ENCODE data around the gene JOSD2.

Gene JOSD2, protein sequence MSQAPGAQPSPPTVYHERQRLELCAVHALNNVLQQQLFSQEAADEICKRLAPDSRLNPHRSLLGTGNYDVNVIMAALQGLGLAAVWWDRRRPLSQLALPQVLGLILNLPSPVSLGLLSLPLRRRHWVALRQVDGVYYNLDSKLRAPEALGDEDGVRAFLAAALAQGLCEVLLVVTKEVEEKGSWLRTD

DNA sequence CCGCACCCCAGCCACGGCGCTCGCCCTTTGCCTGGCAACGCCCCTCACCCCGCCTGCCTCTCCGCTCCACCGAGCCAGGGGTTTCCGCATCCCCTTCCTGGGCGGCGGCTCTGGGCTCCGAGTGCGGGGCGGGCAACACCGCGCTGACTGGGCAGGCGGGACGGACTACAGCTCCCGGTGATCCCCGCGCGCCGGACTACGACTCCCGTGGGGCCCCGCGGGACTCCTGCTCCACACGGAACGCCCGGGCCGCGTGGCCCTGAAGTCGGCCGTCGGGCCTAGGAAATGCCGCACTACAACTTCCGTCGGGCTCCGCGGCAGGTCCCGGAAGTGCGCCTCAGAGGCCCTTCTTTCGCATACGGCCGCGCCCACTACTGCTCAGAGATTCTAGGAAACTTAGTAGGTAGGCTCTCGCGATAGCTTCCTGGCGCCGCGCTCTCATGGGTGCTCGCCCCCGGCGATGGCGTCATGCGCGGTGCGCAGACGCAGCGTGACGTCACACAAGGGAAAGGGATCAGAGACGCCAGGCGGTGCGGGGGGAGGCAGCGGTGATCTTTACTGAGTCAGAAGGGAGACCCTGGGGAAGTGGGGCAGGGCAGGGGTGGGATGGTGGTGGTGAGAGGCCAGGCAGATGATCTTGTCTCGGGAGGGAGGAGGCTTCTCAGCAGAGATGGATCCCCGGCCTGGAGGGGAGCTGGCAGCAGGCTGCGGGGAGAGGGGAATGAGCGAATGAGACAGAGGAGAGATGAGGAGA, at the start of gene JOSD2:
TSS of gene JOSD2 (minus strand) at position 123 of the 754 bp plus-strand sequence. CDS start 760 bp downstream, outside the sequence.
- DNase-seq = peak; percentile 100

DNA sequence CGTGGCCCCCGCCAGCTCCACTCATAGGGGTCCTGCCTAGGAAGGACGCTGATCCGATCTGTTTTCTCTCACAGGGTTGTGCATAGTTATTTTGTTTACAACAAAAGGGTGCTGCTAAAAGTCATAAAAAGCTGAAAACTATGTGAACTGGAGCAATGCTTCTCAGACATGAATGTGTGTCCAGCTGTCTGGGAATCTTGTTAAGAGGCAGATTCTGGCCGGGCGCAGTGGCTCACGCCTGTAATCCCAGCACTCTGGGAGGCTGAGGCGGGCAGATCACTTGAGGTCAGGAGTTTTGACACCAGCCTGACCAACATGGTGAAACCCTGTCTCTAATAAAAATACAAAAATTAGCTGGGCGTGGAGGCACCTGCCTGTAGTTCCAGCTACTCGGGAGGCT, 48.6 kb upstream of the JOSD2 start:
- DNase-seq = no peak

DNA sequence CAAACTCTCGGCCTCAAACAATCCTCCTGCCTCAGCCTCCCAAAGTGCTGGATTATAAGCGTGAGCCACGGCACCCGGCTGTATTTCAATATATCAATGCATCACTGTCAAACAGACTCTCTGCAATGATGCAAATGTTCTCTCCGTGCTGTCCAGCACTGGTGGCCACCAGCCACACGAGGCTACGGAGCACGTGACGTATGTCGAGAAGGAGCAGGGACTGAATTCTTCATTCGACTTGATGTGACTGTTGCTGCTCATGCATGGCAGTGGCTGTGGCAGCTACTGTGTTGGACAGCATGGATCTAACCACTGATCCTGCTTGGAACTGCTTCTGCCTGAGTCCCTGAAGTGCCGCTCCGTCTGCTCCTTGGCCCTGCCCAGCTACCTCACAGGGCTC, 47.5 kb upstream of the JOSD2 start:
- DNase-seq = no peak

DNA sequence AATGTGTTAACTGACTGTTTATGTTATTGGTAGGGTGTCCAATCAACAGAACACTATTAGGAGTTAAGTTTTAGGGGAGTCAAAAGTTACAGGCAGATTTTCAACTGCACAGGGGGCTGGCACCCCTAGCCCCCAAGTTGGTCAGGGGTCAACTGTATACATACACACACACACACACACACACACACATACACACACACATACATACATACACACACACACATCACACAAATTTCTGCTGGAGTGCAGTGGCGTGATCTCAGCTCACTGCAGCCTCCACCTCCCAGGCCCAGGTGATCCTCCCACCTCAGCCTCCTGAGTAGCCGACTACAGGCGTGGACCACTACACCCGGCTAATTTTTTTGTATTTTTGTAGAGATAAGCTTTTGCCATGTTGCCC, 47.0 kb upstream of the JOSD2 start:
- DNase-seq = no peak

DNA sequence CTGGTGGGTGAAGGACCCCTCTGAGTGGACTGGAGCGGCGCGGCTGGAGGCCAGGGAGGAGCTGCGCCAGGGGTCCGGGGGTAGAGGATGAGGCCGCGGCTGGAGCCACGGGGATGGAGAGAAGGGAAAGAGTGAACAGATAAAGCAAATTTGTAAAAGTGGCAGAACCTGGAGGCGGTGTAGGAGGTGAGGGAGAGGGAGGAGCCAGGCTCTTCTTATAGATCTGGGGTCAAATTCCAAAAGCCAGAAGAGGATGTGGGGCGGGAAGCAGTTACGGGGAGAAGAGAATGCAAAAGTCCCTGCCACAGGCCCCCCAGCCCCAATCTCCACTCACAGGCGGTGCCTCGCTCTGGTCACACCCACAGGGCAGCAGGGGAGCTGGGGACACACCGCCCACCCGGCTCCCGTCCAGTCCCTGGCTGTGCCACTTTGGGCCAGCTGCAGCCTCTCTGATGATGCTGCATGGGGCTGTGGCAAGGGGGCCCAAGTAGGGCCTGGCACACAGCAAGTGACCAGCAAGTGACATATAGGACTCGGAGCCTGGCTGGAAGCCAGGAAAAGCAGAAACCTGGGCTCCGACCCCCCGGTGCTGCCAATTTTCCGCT, 46.1 kb upstream of the JOSD2 start:
- no peak for DNase-seq

DNA sequence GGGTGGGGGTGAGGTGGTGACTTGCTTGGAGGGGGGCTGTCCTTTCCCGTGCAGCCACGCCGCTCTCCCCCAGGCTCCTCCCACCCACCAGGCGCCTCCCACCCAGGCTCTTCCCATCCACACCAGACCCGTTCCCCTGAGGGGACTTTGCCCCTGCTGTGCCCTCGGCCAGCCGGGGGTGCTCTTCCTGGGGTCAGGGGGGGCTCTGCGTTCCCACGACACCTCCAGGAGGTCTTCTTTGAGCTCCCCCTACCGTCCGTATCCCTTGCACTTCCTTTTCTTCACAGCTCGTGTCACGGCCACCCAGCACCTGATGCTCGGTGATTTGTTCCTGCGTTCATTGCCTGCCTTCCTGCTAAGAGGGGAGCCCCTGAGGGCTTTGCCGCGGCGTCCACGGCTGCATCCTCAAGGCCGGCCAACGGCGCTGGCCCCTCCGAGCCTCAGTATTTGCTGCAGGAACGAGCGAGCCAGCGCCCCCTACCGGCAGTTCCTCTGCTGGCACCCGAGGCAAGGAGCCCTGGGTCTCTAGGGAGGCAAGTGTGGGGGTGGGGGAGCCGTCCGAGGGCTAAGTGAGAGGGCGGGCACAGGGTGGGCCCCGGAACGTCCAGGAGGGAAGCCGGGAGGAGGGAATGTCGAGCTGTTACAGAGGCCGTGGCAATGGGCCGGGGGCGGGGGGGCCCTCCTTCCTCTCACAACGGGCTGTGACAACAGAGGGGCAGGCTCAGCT, 45.5 kb upstream of the JOSD2 start:
- DNase-seq = peak; percentile 42

DNA sequence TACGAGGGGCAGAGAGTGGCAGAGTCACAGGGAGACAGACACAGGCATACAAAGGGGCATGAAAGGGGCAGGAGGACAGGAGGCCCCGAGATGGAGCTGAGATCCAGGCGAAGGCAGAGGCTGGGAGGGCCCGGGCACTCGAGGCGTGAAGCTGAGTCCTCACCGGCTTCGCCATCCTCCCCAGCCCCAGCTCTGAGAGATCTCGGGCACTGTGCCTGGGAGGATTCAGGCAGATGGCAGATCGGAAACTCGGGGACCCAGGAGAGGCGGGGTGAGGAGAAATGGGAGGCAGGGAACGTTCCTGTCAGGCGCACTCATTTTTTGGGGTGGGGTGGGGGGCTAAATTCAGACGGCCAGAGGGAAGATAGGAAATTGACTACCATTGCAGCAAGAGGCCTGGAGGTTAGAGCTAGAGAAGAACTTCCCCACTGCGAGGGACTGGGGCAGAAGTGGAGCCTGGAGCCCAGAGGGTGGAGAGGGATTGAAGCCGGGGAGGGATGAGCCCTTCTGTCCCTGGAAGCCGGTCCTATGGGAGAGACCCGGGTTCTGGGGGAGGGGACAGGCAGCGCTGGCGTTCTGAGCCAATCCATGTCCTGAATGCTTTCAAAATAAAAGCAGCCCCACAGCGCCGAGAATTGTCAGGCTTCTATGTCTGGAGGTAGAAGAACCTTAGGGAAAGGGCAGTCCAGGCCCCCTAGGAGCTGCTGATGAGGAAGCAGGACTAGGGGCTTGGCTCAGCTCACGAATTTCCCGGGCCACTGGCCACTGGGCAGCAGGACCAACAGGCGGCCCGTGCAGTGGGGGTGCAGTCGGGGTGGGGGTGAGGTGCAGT, 44.7 kb upstream of the JOSD2 start:
- DNase-seq = no peak

DNA sequence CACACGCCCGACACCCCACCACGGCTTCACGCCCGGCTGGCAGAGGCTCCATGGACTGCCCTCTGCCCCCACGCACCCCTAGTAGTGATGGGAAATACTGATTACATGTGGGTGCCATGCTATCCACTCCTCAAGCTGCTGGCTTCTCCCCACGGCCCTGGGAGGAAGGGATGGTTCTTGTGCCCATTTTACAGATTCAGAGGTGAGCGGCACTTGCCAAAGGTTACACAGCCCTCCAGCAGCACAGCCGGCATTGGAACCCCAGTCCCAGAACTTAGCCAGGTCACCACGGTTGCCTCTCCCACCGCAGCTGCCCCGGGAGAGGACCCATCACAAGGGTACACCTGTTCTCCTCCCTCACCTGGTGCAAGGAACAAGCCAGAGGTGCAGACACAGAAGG, 44.0 kb upstream of the JOSD2 start:
- no peak for DNase-seq

DNA sequence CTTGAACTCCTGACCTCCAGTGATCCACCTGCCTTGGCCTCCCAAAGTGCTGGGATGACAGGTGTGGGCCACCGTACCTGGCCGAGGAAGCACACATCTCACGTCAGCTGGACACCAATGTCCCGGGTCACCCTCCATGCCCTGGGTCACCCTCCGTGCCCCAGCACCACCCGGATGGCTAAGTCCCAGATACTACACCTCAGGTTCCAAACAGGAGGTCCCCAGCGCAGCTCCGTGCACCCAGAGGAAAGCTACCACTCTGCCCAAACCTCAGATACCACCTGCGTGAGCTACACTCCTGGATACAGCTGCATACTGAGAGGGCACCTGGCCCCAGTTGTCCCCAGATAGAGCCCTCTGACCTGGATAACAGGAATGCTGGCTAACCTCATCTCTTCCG, 43.2 kb upstream of the JOSD2 start:
- DNase-seq = no peak

DNA sequence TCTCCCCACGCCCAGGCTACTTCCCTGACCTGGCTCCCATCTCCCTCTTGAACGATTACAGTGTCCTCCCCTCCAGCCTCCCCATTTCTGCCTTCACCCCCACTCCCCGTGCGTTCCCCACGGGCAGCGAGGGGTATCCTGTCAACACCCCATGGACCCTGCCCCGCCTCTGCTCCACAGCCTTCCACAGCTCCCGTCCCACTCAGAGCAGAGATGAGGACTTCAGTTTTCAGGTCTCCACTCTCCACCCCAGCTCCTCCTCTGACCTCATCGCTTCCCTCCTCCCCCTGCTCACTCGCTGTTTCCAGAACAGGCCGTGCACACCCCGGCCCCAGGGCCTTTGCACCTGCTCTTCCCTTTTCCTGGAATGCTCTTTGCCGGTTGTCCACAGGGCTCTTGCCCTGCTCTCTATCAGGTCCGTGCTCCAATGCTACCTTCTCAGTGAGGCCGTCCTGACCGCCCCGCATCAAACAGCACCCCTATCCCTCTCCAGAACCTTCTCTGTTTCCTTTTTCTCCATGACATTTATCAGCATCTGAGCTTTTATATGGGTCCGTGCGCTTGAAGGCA, 42.2 kb upstream of the JOSD2 start:
- no peak for DNase-seq

DNA sequence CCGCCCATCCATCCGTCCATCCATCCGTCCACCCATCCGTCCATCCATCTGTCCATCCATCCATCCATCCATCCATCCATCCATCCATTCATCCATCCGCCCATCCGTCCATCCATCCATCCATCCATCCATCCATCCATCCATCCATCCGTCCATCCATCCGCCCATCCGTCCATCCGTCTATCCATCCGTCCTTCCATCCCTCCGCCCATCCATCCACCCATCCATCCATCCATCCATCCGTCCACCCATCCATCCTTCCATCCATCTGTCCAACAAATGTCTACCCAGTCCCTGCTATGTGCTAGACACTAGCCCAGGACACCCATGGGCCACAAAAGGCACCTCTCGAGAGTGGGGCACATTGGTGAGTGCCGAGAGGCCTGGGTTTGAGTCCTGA, 41.5 kb upstream of the JOSD2 start:
- no peak for DNase-seq

DNA sequence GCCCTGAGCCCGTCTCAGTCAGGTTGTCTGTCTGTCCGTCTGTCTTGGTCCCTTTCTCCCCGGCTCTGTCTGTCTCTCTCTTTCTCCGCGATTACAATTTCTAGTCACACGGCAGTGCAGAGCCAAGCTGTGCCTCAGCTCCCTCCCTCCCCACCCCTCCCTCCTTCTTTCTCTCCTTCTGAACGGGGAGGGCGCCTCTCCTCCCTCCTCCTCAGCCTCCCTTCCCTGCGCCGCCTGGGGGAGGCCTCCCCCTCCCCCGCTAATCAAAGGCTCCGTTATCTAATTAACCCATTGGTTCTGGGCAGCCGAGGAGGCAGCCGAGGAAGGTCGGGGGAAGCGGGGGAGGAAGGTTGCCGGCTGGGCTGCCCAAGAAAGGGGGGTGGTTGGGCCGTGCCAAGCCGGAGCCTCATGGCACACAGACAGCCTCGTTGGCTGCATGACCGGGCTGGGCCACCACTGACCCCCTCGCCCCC, 40.8 kb upstream of the JOSD2 start:
- DNase-seq = no peak

DNA sequence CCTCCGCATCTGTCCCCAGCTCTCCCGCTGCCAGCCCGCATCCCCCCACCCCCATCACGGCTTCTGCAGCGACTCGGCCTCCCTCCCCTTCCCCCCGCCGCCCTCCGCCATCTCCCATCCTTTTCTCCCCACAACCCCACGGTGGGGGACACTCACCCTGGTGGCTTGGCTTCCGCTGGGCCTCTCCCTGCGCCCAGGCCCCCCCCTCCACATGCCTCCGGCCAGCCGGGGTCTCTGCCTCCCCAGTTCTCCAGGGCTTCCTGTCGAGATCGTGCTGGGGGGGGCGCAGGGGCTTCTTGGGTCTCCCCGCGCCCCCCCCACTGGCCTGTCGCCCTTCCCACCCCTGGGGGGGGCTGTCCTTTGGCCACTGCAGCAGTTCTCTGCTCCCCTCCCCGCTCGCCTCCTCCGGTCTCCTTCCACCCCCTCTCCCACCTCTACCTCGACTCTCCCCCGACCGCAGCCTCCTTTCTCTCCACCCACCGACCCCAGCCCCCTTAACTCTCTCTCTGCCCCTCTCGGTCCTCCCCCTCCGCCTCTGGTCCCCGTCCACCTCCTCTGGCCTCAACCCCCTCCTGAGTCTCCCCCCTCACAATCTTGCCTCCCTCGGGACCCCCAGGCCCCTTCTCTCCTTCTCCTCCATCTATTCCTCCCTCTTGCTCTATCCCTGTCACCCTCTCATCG, 40.2 kb upstream of the JOSD2 start:
- no peak for DNase-seq

DNA sequence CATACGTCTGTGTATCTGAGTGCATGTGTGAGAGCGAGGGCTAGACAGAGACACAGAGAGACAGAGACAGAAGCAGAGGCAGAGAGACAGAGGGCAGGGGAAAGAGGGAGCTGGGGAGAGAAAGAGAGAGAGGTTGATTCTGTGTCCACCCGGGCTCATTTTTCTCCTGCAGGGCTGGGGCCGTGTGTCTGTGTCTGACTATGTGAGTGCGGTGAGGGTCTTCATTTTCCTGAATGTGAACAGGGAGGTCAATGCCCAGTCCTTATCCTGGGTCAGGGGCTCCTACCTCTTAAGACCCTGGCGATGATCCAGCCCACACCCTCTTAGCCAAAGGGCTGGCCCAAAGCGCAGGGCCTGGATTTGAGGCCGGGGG, 39.6 kb upstream of the JOSD2 start:
- DNase-seq = no peak

DNA sequence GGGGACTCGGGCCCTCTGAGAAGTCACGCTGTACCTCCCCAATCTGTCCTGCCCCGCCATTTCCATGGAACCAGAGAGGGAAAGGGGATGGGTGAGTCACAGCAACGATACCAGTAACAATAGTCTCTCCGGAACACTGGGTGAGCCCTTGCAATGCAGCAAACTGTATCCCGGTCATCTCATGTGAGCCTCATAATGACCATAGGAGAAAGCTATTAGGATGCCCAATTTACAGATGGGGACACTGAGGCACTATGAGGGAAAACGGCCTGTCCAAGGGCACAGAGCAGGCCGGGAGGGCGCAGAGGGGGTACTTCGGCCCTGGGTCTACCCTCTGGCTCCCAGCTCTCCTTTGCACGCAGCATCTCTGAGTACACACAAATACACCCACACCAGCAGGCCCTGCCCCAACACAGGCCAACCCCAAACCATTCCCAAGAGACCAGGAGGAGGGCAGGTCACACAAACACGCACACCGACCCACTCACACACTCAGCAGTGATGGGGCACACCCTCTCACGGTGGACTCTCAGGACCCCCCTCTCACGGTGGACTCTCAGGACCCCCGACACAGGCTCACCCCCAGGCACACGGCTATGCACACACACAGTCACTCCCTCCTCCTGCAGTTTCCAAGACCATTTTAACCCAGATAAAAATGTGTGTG, 39.1 kb upstream of the JOSD2 start:
- DNase-seq = no peak

DNA sequence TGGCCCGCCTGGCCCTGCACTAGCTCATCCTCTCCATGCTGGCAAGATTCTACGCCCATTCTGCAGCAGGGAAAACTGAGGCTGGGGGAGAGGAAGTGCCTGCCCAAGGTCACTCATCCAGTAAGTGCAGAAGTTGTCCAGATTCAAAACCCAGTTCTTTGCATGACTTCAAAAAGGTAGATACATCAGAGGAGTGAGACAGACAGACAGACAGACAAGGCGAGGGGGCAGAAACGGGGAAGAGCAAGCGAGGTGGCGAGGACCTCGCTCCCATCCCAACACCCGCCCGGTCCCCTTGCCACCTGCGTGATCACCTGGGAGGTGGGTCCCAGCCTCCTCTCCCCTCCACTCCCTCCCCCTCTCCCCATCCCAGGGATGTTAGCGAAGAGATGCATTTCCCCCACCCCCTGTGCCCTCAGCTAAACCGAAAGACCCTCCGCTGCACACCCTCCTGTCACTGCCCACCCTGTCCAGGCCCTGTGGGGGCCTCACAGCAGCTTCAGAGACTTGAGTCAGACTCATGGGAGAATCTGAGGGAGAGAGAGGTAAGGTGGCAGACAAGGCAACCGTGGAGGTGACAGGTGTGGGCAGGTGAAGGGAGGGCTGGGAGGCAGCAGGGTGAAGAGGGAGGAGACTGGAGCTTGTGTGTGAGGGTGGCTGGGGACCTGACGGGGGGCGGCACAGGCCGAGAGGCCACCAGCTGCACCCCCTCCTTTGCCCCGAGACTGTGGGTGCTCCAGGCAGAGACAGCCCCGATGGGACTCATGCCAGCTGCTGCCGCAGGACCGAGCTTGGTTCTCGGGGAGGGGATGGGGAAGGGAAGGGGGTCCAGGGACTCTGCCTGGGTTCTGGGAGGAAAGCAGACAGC, 38.3 kb upstream of the JOSD2 start:
- DNase-seq = no peak

DNA sequence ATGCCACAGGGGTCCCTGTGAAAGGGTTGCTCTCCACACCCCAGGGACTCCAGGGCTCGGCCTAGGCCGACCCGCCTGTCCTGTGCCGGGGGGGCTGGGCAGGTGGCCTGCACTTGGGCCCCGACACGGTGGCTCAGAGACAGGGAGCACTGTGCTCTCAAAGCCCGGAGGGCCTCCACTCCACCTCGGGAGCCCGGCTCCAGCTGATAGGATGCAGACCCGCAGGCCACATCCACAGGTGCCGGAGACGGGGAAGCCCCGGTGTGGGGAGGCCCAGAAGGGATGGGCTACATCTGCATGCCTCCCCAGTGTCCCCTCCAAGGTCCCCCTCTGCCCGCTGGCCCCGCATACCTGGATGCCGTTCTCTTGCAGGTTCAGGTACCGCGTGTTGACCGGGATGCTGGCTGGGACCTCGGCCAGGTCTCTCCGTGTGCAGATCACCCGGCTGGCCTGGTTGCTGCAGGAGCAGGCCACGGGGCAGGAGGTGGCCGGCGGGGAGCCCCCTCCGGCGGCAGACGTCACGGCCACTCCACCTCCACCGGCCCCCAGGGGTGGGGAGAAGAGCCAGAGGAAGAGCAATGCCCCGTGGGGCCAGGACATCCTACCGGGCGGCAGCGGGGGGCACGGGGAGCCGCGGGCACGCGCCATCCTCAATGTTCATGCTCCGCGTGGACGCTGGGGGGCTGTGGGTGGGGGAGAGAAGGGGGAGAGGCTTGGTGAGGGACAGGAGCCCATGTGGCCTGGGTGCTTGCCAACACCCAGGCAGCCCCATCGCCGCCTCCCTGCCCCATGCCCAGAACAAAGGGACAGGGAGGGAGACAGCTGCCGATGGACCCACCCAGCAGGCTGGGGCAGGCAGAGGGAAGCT, 37.4 kb upstream of the JOSD2 start:
- DNase-seq = no peak

DNA sequence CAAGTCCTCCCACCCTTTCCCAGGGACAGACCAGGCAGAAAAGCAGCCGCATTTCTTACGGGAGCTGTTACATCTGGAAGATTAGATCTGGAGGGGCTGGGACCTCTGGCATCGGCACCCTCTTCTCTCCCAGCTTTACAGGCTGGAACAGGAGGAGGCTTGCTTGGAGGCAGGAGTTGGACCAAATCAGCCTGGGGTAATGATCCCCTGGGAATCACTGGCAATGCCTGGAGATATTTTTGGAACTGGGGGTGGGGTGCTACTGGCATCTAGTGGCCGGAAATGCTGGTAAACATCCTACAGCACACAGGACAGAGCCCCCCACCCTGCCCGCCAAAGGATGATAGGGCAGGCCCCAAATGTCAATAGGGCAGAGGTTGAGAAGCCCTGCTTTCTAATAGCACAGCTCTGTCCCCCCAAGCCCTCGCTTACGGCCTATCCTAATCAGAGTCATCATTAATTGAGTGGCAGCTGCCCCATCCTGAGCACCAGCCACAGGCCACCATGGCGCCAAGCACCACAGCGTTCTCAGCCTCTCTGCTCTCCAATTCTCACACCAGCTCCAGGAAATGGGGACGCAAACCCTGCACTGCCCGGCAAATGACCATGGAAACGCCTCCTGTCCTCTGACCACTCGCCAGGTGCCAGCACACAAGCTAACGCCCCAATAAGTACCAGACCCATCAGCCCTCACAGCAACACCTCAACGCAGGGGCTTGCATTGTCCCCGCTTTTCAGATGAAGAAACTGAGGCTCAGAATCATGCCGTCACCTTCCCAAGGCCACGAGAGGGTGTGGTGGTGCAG, 36.6 kb upstream of the JOSD2 start:
- no peak for DNase-seq
